A673 (cell line): ENCODE measurements around the gene TREM2.

ENCODE experiments used
- EZH2 ChIP-seq: fragments of 200-600 bp; sonication (generic); IDR thresholded peaks from 2 replicates; pipeline ENCODE4 v1.6.1; 2017; ENCODE audit warnings: borderline replicate concordance, low read depth, mild to moderate bottlenecking, mixed read lengths, antibody characterized with exemption, low read length; ENCODE audit not compliant: poor library complexity, severe bottlenecking
- TF ChIP-seq, protein P1 (sequence below): fragments of 300-800, 200-600 bp; sonication (generic); conservative IDR thresholded peaks from 2 replicates; pipeline ENCODE4 v1.5.1; 2017; ENCODE audit warnings: low read depth, mild to moderate bottlenecking, antibody characterized with exemption, low read length, moderate library complexity, mixed read lengths

DNA sequence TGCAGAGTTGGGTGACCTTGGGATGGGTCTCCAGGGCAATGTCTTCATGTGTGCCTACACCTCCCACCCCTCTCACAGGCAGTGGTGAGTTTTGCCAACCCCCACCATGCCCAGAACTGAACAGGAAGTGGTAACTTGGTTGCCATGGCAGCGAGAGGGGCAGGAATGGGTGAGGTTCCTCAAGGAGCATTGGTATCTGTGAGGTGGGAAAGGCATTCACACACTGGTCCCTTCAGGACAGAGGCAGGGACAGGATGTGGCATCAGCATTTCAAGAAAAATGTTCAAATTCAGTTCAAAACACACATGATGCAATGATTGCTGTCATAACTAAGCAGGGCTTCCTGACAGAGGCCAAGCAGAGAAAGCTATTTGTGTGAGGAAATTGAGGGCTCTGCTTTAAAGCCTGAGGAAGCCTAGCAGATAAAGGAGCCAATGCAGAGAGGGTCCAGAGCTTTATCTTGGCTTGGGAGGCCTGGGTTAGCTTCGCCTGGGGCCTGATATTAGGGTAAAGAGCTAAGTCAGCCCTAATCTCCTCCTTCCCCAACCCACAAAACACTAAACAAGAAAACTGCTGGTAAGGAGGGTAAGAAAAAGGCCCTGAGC, 37.5 kb upstream of the TREM2 start:
- TF ChIP-seq, protein P1, sequence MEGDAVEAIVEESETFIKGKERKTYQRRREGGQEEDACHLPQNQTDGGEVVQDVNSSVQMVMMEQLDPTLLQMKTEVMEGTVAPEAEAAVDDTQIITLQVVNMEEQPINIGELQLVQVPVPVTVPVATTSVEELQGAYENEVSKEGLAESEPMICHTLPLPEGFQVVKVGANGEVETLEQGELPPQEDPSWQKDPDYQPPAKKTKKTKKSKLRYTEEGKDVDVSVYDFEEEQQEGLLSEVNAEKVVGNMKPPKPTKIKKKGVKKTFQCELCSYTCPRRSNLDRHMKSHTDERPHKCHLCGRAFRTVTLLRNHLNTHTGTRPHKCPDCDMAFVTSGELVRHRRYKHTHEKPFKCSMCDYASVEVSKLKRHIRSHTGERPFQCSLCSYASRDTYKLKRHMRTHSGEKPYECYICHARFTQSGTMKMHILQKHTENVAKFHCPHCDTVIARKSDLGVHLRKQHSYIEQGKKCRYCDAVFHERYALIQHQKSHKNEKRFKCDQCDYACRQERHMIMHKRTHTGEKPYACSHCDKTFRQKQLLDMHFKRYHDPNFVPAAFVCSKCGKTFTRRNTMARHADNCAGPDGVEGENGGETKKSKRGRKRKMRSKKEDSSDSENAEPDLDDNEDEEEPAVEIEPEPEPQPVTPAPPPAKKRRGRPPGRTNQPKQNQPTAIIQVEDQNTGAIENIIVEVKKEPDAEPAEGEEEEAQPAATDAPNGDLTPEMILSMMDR: no peak
- TF ChIP-seq EZH2: no peak
